Gastrocnemius medialis (tissue), 4 donors: ENCODE results near the gene KDM4B.

Experiments
- POLR2A ChIP-seq, 2 donors: fragments of 450-650 bp; IDR thresholded peaks; one replicate each; pipeline ENCODE4 v1.6.1; 2017; ENCODE audit warnings: antibody characterized with exemption in 2 of 2, mild to moderate bottlenecking in 2 of 2, moderate library complexity in 2 of 2
- TF ChIP-seq, protein P1 (sequence below), 5 experiments: fragments of 450-650 bp in 3 of 5; fragments of 200-600 bp in 2 of 5; sonication (generic) in 2 of 5; IDR thresholded peaks in 4 of 5; conservative IDR thresholded peaks in 1 of 5; 1 replicate in 4 of 5; 2 replicates in 1 of 5; pipeline ENCODE4 v1.5.1; 2016 to 2019; ENCODE audit warnings: antibody characterized with exemption in 5 of 5, mild to moderate bottlenecking in 3 of 5, moderate library complexity in 3 of 5

DNA sequence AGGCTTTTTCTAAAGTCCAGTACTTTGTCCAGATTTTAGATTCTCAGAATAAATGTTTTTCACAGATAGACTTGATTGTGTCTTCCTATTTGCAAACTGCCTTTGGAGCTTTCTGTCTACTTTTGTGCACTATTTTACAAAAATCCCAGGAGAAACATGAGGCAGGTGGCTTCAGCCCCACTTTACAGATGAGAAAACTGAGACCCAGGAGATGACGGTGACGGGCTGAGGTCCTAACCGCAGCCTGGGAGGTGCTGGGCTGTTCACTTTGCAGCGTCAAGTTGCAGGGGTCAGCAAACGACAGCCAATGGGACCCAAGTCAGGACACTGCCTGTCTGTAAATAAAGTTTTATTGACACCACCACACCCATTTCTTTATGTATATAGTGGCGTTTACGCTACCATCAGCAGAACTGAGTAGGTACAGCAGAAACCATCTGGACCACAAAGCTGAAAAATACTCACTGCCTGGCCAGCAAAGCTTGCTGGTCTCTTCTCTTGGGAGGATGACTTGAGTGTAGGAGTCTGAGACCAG is 6.8 kb upstream of the KDM4B start:
- no peak for TF ChIP-seq POLR2A (IDR thresholded peaks at IDR 0.05)
- TF ChIP-seq, protein P1, sequence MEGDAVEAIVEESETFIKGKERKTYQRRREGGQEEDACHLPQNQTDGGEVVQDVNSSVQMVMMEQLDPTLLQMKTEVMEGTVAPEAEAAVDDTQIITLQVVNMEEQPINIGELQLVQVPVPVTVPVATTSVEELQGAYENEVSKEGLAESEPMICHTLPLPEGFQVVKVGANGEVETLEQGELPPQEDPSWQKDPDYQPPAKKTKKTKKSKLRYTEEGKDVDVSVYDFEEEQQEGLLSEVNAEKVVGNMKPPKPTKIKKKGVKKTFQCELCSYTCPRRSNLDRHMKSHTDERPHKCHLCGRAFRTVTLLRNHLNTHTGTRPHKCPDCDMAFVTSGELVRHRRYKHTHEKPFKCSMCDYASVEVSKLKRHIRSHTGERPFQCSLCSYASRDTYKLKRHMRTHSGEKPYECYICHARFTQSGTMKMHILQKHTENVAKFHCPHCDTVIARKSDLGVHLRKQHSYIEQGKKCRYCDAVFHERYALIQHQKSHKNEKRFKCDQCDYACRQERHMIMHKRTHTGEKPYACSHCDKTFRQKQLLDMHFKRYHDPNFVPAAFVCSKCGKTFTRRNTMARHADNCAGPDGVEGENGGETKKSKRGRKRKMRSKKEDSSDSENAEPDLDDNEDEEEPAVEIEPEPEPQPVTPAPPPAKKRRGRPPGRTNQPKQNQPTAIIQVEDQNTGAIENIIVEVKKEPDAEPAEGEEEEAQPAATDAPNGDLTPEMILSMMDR (IDR thresholded peaks at IDR 0.05 in 4 of 5, conservative IDR thresholded peaks at IDR 0.05 in 1 of 5): no peak
